Osteoblast (primary cell): ENCODE measurements around the gene NR3C2. TPM values are rescaled to one million over a fixed set of nuclear protein-coding genes. Genes with fewer than 3 reads are reported as not detected.

ENCODE experiments used
- DNase-seq: peaks from one replicate; pipeline ENCODE4 v3.0.0; 2011; ENCODE audit warnings: low spot score, mixed read lengths; ENCODE audit not compliant: insufficient read length; ENCODE audit errors: missing footprints
- H2AFZ ChIP-seq: 2 replicates; pipeline ENCODE4 v1.6.0; 2011; ENCODE audit warnings: mild to moderate bottlenecking, low read length
- H3K27ac ChIP-seq: 2 replicates; pipeline ENCODE4 v1.5.1; 2011; ENCODE audit warnings: mild to moderate bottlenecking, low read depth, low read length, moderate library complexity
- H3K27me3 ChIP-seq: 2 replicates; pipeline ENCODE4 v1.6.0; 2012; ENCODE audit warnings: mild to moderate bottlenecking, control low read depth, inconsistent platforms, low read length, moderate library complexity; ENCODE audit not compliant: insufficient read depth
- H3K36me3 ChIP-seq: 2 replicates; pipeline ENCODE4 v1.5.1; 2011; ENCODE audit warnings: mild to moderate bottlenecking, low read length, control low read depth, moderate library complexity; ENCODE audit not compliant: insufficient read depth
- H3K4me1 ChIP-seq: 2 replicates; pipeline ENCODE4 v1.5.1; 2011; ENCODE audit warnings: mild to moderate bottlenecking, low read length, control low read depth, moderate library complexity; ENCODE audit not compliant: insufficient read depth
- H3K4me2 ChIP-seq: 2 replicates; pipeline ENCODE4 v1.6.0; 2011; ENCODE audit warnings: mild to moderate bottlenecking, low read length; ENCODE audit not compliant: insufficient read depth
- H3K4me3 ChIP-seq: fragments of 200-600 bp; sonication (generic); 3 replicates; pipeline ENCODE4 v1.5.1; 2012; ENCODE audit warnings: mild to moderate bottlenecking, low read length, inconsistent platforms; ENCODE audit not compliant: insufficient read depth
- H3K79me2 ChIP-seq: 2 replicates; pipeline ENCODE4 v1.6.0; 2012; ENCODE audit warnings: mild to moderate bottlenecking, low read length, control low read depth, inconsistent platforms; ENCODE audit not compliant: insufficient read depth
- H3K9me3 ChIP-seq: 2 replicates; pipeline ENCODE4 v1.5.1; 2011; ENCODE audit warnings: low read depth, low read length, control low read depth
- H4K20me1 ChIP-seq: 2 replicates; pipeline ENCODE4 v1.6.0; 2012; ENCODE audit warnings: mild to moderate bottlenecking, low read length, control low read depth; ENCODE audit not compliant: insufficient read depth
- total RNA-seq: library from RNA; depleted of rRNA; stranded (reverse); fragments of >200 nt; gene quantifications from 2 replicates; pipeline ENCODE4 v1.2.3, GENCODE V29; 2012
- TF ChIP-seq, protein P1 (sequence below): IDR thresholded peaks from 2 replicates; pipeline ENCODE4 v1.5.1; 2011; ENCODE audit warnings: mild to moderate bottlenecking, low read depth, low read length, moderate library complexity; ENCODE audit errors: extremely low read depth

NR3C2 gene
- total RNA-seq, 1 donor: 0.72 TPM

DNA sequence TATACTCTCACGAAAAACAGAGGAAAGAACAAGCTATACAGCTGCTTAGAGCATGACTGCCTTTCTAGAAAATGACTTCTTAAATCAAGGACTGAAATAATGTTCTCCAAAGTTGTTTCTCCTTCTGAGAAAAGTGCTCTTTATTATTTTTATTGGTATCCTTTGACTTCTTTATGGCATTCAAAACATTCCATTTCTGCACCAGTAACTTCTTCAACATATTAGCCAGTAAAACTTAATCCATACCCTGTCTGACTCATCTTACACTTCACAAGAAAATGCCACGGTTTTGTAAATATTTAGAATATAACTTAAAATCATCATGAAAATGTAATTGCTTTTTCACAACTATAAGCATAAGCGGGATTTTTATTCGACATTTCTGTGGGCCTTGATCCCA is 180.4 kb downstream of the NR3C2 start:
- no peak for DNase-seq
- H3K36me3 ChIP-seq: no peaks in the 10 kb centered on the region
- no peak overlapping the region for H3K4me3 ChIP-seq
- H2AFZ ChIP-seq: no peak overlapping the region
- no peaks in the 10 kb centered on the region for H3K27me3 ChIP-seq
- no peak overlapping the region for H3K4me2 ChIP-seq
- TF ChIP-seq, protein P1, sequence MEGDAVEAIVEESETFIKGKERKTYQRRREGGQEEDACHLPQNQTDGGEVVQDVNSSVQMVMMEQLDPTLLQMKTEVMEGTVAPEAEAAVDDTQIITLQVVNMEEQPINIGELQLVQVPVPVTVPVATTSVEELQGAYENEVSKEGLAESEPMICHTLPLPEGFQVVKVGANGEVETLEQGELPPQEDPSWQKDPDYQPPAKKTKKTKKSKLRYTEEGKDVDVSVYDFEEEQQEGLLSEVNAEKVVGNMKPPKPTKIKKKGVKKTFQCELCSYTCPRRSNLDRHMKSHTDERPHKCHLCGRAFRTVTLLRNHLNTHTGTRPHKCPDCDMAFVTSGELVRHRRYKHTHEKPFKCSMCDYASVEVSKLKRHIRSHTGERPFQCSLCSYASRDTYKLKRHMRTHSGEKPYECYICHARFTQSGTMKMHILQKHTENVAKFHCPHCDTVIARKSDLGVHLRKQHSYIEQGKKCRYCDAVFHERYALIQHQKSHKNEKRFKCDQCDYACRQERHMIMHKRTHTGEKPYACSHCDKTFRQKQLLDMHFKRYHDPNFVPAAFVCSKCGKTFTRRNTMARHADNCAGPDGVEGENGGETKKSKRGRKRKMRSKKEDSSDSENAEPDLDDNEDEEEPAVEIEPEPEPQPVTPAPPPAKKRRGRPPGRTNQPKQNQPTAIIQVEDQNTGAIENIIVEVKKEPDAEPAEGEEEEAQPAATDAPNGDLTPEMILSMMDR: no peak
- no peaks in the 10 kb centered on the region for H4K20me1 ChIP-seq
- no peaks in the 10 kb centered on the region for H3K79me2 ChIP-seq
- H3K4me1 ChIP-seq: no peaks in the 10 kb centered on the region
- H3K9me3 ChIP-seq: no peaks in the 10 kb centered on the region
- H3K27ac ChIP-seq: no peak overlapping the region

DNA sequence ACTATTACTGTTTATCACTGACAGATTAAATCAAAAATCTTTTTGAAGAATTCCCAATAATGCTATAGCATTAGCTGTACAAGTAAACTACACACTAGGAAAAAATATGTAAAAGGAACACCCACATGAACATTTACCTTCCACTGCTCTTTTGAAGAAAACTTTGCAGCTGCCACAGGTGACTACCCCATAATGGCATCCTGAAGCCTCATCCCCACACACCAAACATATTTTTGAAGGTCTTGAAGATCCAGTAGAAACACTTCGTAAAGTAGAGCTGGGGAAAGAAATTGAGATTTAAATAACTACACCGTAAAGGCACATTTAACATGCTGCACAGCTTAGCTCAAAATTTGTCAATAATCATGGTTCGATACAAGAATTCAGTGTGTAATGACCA is 182.4 kb downstream of the NR3C2 start:
- no peaks in the 10 kb centered on the region for H4K20me1 ChIP-seq
- H3K9me3 ChIP-seq: no peaks in the 10 kb centered on the region
- no peaks in the 10 kb centered on the region for H3K27me3 ChIP-seq
- TF ChIP-seq, protein P1: no peak
- H3K79me2 ChIP-seq: no peaks in the 10 kb centered on the region
- H2AFZ ChIP-seq: no peak overlapping the region
- no peak for DNase-seq
- no peaks in the 10 kb centered on the region for H3K36me3 ChIP-seq
- H3K4me3 ChIP-seq: no peak overlapping the region
- H3K4me2 ChIP-seq: no peak overlapping the region
- H3K27ac ChIP-seq: no peak overlapping the region
- H3K4me1 ChIP-seq: no peaks in the 10 kb centered on the region

DNA sequence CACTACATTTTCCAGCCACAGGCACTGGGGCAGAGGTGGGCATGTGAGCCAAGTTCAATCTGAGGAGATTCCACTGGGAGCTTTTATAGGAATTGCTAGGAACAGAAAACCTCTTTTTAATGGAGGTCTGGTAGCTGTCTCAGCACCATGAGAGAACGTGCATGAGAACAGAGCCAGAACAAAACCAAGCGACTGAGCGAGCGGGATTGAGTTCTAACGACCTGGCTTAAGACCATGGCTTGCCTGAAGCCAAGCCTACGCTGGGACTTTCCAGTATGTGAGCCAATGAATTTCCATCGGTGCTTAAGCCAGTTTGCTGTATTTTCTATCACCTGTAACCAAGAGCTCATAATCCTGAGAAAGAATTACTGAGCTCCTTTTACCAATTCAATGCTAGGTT is 183.7 kb downstream of the NR3C2 start:
- Histone ChIP-seq H4K20me1 (no peaks in the 10 kb centered on the region), H3K9me3 (no peaks in the 10 kb centered on the region), H3K27me3 (no peaks in the 10 kb centered on the region), H3K4me2 (no peak overlapping the region), H3K79me2 (no peaks in the 10 kb centered on the region), H3K4me1 (no peaks in the 10 kb centered on the region), H3K4me3 (no peak overlapping the region), H2AFZ (no peak overlapping the region), H3K36me3 (no peaks in the 10 kb centered on the region), H3K27ac (no peak overlapping the region)
- TF ChIP-seq, protein P1: no peak
- DNase-seq: no peak

DNA sequence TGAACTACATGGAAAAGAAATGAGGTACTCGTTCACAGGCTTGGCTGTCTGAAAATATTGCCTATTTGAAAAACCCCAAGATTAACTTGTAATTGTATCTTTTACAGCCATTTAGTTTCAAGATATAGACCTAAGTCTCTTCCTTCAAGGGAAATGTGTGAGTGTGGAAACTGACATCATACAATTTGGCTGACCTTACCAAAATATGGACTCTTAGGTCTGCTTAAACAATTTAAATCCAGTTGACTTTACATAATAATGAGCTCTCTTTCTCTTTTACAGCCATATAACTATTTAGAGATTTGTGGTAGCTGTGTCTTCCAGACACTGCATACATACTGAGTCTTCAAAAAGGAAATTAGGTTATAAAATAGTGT is 186.9 kb downstream of the NR3C2 start:
- no peaks in the 10 kb centered on the region for H3K36me3 ChIP-seq
- H3K27ac ChIP-seq: no peak overlapping the region
- TF ChIP-seq, protein P1: no peak
- H2AFZ ChIP-seq: no peak overlapping the region
- no peaks in the 10 kb centered on the region for H3K9me3 ChIP-seq
- DNase-seq: no peak
- no peaks in the 10 kb centered on the region for H4K20me1 ChIP-seq
- H3K4me3 ChIP-seq: no peak overlapping the region
- no peak overlapping the region for H3K4me2 ChIP-seq
- H3K79me2 ChIP-seq: no peaks in the 10 kb centered on the region
- no peaks in the 10 kb centered on the region for H3K4me1 ChIP-seq
- no peaks in the 10 kb centered on the region for H3K27me3 ChIP-seq
